SU-DHL-6 (cell line): ENCODE measurements around the gene RAB8A.
"Not testable (repeated sequence)": the region's sequence is repeated elsewhere in the genome, so short reads cannot be mapped to it uniquely, and the experiment has no call there.

Experiments used
- H2AFZ ChIP-seq: fragments of 200-600 bp; sonication (generic); 2 replicates; pipeline ENCODE4 v1.6.1; 2014; ENCODE audit warnings: low read depth, mild to moderate bottlenecking, moderate library complexity, mixed read lengths, antibody characterized with exemption, low read length; ENCODE audit not compliant: severe bottlenecking
- H3F3A ChIP-seq: fragments of 200-600 bp; shearing (Covaris generic); 2 replicates; pipeline ENCODE4 v1.6.0; 2016; ENCODE audit warnings: antibody characterized with exemption, mild to moderate bottlenecking; ENCODE audit not compliant: insufficient read depth
- H3K27ac ChIP-seq: fragments of 200-600 bp; sonication (generic); 2 replicates; pipeline ENCODE4 v1.5.1; 2016; ENCODE audit warnings: low read depth, mild to moderate bottlenecking, low read length, moderate library complexity, mixed read lengths
- H3K27me3 ChIP-seq: fragments of 200-600 bp; sonication (generic), shearing (Covaris generic); 2 replicates; pipeline ENCODE4 v1.6.0; 2014; ENCODE audit warnings: mild to moderate bottlenecking, low read length
- H3K36me3 ChIP-seq: fragments of 200-600 bp; sonication (generic); 2 replicates; pipeline ENCODE4 v1.6.1; 2014; ENCODE audit warnings: mild to moderate bottlenecking, low read length, mixed read lengths
- H3K4me2 ChIP-seq: fragments of 300-600, 200-600 bp; shearing (Covaris generic), sonication (generic); 2 replicates; pipeline ENCODE4 v1.6.0; 2014; ENCODE audit warnings: low read length, low read depth, mild to moderate bottlenecking; ENCODE audit not compliant: poor library complexity, severe bottlenecking
- H3K4me3 ChIP-seq: fragments of 200-600 bp; sonication (generic); 2 replicates; pipeline ENCODE4 v1.5.1; 2014; ENCODE audit warnings: antibody characterized with exemption, low read length, mild to moderate bottlenecking, mixed read lengths; ENCODE audit not compliant: insufficient read depth, poor library complexity, severe bottlenecking
- H3K79me2 ChIP-seq: fragments of 200-600 bp; sonication (generic); 2 replicates; pipeline ENCODE4 v1.6.1; 2014; ENCODE audit warnings: mild to moderate bottlenecking, low read length, moderate library complexity; ENCODE audit not compliant: insufficient read depth
- H3K9ac ChIP-seq: fragments of 200-600 bp; sonication (generic); 2 replicates; pipeline ENCODE4 v1.7.0; 2014; ENCODE audit warnings: mild to moderate bottlenecking, low read length
- H3K9me2 ChIP-seq: fragments of 200-600 bp; sonication (generic); replicated peaks from 2 replicates; pipeline ENCODE4 v1.6.1; 2014; ENCODE audit warnings: low read length; ENCODE audit not compliant: insufficient read depth
- H3K9me3 ChIP-seq: fragments of 200-600 bp; sonication (generic); 2 replicates; pipeline ENCODE4 v1.6.1; 2014; ENCODE audit warnings: low read length, mixed read lengths; ENCODE audit not compliant: insufficient read depth
- H4K20me1 ChIP-seq: fragments of 200-600 bp; sonication (generic); 2 replicates; pipeline ENCODE4 v1.6.1; 2014; ENCODE audit warnings: low read depth, mild to moderate bottlenecking, antibody characterized with exemption, low read length, moderate library complexity, mixed read lengths
- CTCF ChIP-seq: fragments of 200-600 bp; sonication (generic); IDR thresholded peaks from one replicate; pipeline ENCODE4 v1.5.1; 2017; ENCODE audit warnings: antibody characterized with exemption, mild to moderate bottlenecking, low read length, moderate library complexity; ENCODE audit not compliant: insufficient read depth, poor library complexity, severe bottlenecking
- EZH2phosphoT487 ChIP-seq: fragments of 200-600 bp; sonication (generic), shearing (Covaris generic); conservative IDR thresholded peaks from 2 replicates; pipeline ENCODE4 v1.6.1; 2018; ENCODE audit warnings: mild to moderate bottlenecking, antibody characterized with exemption, low read length, moderate library complexity, mixed read lengths

Gene RAB8A

GRCh38 chr19:16170134-16170533, 58.4 kb downstream of the RAB8A start:
- Histone ChIP-seq H3K4me3 (no peak overlapping the region), H3K4me2 (no peak overlapping the region), H3K27ac (no peak overlapping the region), H4K20me1 (no peaks in the 10 kb centered on the region), H3F3A (no peaks in the 10 kb centered on the region), H3K36me3 (no peaks in the 10 kb centered on the region), H3K9me2 (no peaks in the 10 kb centered on the region), H3K27me3 (no peaks in the 10 kb centered on the region), H3K9me3 (no peaks in the 10 kb centered on the region), H2AFZ (no peak overlapping the region), H3K9ac (no peak overlapping the region), H3K79me2 (no peaks in the 10 kb centered on the region)
- TF ChIP-seq EZH2phosphoT487 (no peak), CTCF (no peak)

GRCh38 chr19:16175954-16176353, 64.3 kb downstream of the RAB8A start:
- Histone ChIP-seq H3K9me2 (no peaks in the 10 kb centered on the region), H3K9ac (no peak overlapping the region), H3K36me3 (no peaks in the 10 kb centered on the region), H3K4me3 (no peak overlapping the region), H3K79me2 (no peaks in the 10 kb centered on the region), H3K27ac (no peak overlapping the region), H3K27me3 (no peaks in the 10 kb centered on the region), H4K20me1 (no peaks in the 10 kb centered on the region), H3K4me2 (no peak overlapping the region), H2AFZ (no peak overlapping the region), H3K9me3 (no peaks in the 10 kb centered on the region), H3F3A (peaks cover 3% of the 10 kb centered on the region; the same call in 1 of the 2 replicates)
- TF ChIP-seq CTCF: no peak
- TF ChIP-seq EZH2phosphoT487: no peak

GRCh38 chr19:16178866-16179265, 67.2 kb downstream of the RAB8A start:
- not testable (repeated sequence) for H3K79me2 ChIP-seq, H2AFZ ChIP-seq, H3K9me3 ChIP-seq, H3K9ac ChIP-seq, H3K4me3 ChIP-seq, H3K27me3 ChIP-seq, H3K36me3 ChIP-seq, H3K27ac ChIP-seq, H3K9me2 ChIP-seq, H3K4me2 ChIP-seq, H4K20me1 ChIP-seq
- peaks cover 15% of the 10 kb centered on the region; the same call in 1 of the 2 replicates for H3F3A ChIP-seq

- H3K9me2 ChIP-seq: no peaks in the 10 kb centered on the region
- TF ChIP-seq CTCF (no peak), EZH2phosphoT487 (no peak)
- no peak overlapping the region for H3K9ac ChIP-seq
- no peaks in the 10 kb centered on the region for H3K36me3 ChIP-seq
- H2AFZ ChIP-seq: no peak overlapping the region
- no peaks in the 10 kb centered on the region for H4K20me1 ChIP-seq
- H3K27me3 ChIP-seq: no peaks in the 10 kb centered on the region
- H3K4me3 ChIP-seq: no peak overlapping the region
- no peak overlapping the region for H3K27ac ChIP-seq
- H3K4me2 ChIP-seq: no peak overlapping the region
- no peaks in the 10 kb centered on the region for H3K9me3 ChIP-seq
- H3F3A ChIP-seq: peaks cover 16% of the 10 kb centered on the region; the same call in 1 of the 2 replicates
- H3K79me2 ChIP-seq: peaks cover 4% of the 10 kb centered on the region
Observed at GRCh38 chr19:16180611-16181010, 68.9 kb downstream of the RAB8A start.
